Measurements from ENCODE around the gene WSCD2. TPM values are rescaled to one million over a fixed set of nuclear protein-coding genes. Genes with fewer than 3 reads are reported as not detected.

The WSCD2 gene
- total RNA-seq, 2 donors from 2014 or later = 0.31 TPM; not detected in 1

- Histone ChIP-seq H3K4me1 (no peaks in the 10 kb centered on the region), H3K27me3 (no peaks in the 10 kb centered on the region), H3K4me3 (no peak overlapping the region), H3K36me3 (no peaks in the 10 kb centered on the region), H3K27ac (no peak overlapping the region), H3K9me3 (no peaks in the 10 kb centered on the region)
- DNase-seq (ENCODE audit: low spot score) = no peak
- TF ChIP-seq CTCF (IDR thresholded peaks at IDR 0.05) = no peak
These were observed 12.8 kb upstream of the WSCD2 start for GRCh38 chr12:108116254-108116653.

DNA sequence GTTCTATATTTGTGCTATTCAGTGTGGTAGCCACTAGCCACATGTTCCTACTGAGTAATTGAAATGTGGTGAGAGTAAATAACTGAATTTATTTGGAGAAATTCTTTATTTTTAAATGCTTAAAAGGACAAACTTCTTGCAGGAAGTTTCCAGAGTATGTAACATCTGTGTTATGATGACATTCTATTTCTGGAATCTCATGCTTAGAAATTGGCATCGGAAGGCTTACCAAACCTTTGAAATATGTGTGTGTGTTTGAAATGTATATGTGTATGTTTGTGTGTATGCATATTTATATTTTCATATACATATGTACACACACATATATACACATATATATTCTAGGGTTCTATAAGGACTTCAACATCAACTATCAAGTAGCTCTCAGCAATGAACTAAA, 12.4 kb upstream of the WSCD2 start:
- Histone ChIP-seq H3K27me3 (no peaks in the 10 kb centered on the region), H3K4me1 (no peaks in the 10 kb centered on the region), H3K4me3 (no peak overlapping the region), H3K9me3 (no peaks in the 10 kb centered on the region), H3K27ac (no peak overlapping the region), H3K36me3 (no peaks in the 10 kb centered on the region)
- no peak for TF ChIP-seq CTCF (IDR thresholded peaks at IDR 0.05)
- DNase-seq (ENCODE audit: low spot score) = no peak

GRCh38 chr12:108117163-108117849, 11.8 kb upstream of the WSCD2 start:
- no peak for DNase-seq (ENCODE audit: low spot score)
- Histone ChIP-seq H3K4me3 (no peak overlapping the region), H3K4me1 (no peaks in the 10 kb centered on the region), H3K27me3 (no peaks in the 10 kb centered on the region), H3K36me3 (no peaks in the 10 kb centered on the region), H3K27ac (no peak overlapping the region), H3K9me3 (no peaks in the 10 kb centered on the region)
- no peak for TF ChIP-seq CTCF (IDR thresholded peaks at IDR 0.05)

DNA sequence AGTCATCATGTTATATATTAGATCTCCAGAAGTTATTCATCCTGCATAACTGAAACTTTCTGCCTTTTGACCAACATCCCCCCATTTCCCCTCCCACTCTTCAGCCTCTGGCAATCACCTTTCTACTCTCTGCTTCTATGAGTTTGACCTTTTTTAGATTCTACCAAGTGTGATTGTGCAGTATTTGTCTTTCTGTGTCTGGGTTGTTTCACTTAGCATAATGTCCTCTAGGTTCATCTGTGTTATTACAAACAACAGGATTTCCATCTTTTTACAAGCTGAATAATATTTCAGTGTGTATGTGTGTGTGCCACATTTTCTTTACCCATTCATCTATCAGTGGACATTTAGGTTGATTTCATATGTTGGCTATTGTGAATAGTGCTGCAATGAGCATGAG, 11.2 kb upstream of the WSCD2 start:
- no peak overlapping the region for H3K4me3 ChIP-seq
- H3K9me3 ChIP-seq = no peaks in the 10 kb centered on the region
- no peaks in the 10 kb centered on the region for H3K27me3 ChIP-seq
- H3K27ac ChIP-seq = no peak overlapping the region
- no peak for TF ChIP-seq CTCF (IDR thresholded peaks at IDR 0.05)
- no peaks in the 10 kb centered on the region for H3K36me3 ChIP-seq
- no peaks in the 10 kb centered on the region for H3K4me1 ChIP-seq
- DNase-seq (ENCODE audit: low spot score) = no peak

DNA sequence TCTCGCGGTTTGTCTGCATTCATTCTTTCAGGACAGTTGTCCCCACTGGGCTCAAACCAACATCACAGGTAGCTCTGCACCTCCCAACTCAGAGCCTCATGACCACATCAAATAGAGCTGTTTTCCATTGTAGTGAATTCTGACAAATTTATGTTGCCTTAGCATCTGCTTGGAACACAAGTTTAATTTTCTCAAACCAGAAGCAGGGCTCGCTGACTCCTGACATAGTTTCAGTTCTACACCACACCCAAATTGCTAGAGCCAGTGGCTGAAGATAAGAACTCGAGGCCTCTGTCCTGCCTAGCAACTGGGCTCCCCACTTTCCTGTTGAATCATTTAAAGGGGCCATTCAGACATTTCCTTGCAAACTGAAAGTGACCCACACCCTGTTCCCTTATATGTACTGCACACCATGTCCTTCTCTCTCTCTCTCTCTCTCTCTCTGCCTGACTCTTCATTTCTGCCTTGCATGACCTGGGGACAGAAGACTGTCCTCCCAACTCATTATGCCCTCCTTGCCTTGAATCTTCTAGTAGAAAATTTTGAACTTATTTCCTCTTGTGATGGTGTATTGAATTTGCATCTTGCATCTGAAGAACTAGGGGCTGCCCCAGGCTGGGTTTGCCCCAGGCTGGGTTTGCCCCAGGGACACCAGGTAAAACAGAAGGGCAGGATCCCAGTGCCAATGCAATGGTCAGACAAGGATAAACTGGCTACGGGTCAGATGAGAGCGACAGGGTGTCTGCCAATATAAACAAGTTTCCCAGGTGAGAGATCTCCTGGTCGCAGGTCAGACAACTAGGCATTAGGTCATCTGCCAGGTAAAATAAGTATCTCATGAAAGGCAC, 9.7 kb upstream of the WSCD2 start:
- Histone ChIP-seq H3K27me3 (no peaks in the 10 kb centered on the region), H3K9me3 (no peaks in the 10 kb centered on the region), H3K4me1 (no peaks in the 10 kb centered on the region), H3K36me3 (no peaks in the 10 kb centered on the region), H3K27ac (no peak overlapping the region), H3K4me3 (no peak overlapping the region)
- DNase-seq (ENCODE audit: low spot score) = no peak
- no peak for TF ChIP-seq CTCF (IDR thresholded peaks at IDR 0.05)

Data from right atrium auricular region (tissue), 2 donors.